ENCODE results near the gene NPTXR. TPM values are rescaled to one million over a fixed set of nuclear protein-coding genes. Genes with fewer than 3 reads are reported as not detected.

NPTXR gene
- total RNA-seq, 1 experiment from 2014 or later: 10.4 TPM

- 0 out of 2 replicates have a peak, but pooled peaks have one; percentile 59 for TF ChIP-seq E2F1 (CRISPR knock-in tag; IDR thresholded peaks at IDR 0.05)
- peak; percentile 70; the same call in 1 of the 2 replicates for TF ChIP-seq HMGXB4 (CRISPR knock-in tag; IDR thresholded peaks at IDR 0.05)
- no peak for TF ChIP-seq GRHL2 (CRISPR knock-in tag; IDR thresholded peaks at IDR 0.05; ENCODE audit: insufficient replicate concordance, severe bottlenecking)
These were observed 28.5 kb upstream of the NPTXR start, which contains the start of gene CBX6 (continued) for GRCh38 chr22:38872172-38872830.

GRCh38 chr22:38871360-38872171 is 27.7 kb upstream of the NPTXR start:
- Mint-ChIP-seq H3K27me3 (ENCODE audit: low read depth) (peaks cover 7% of the 10 kb centered on the region), H3K27ac (no peak overlapping the region), H3K4me1 (peaks cover 46% of the 10 kb centered on the region), H3K36me3 (peaks cover 13% of the 10 kb centered on the region; the same call in 1 of the 2 replicates), H3K9me3 (no peaks in the 10 kb centered on the region), H3K4me3 (peak overlapping the region; percentile 86)
- ChIA-PET CTCF (interaction anchor here (0.6 to 5.4 kb wide), 16 partner anchors 12 to 278 kb away, joined by 3 to 67 read pairs (median 10); partner anchors contain the start of gene NPTXR), POLR2A (interaction anchor here (0.5 to 1.0 kb wide), 2 partner anchors 68 to 281 kb away, joined by 3 read pairs; partner anchors contain the start of gene CBX7)
- ATAC-seq (peak; percentile 3; the same call in 1 of the 2 replicates), DNase-seq (ENCODE audit: low spot score) (no peak)
- TF ChIP-seq TEAD1 (CRISPR knock-in tag; IDR thresholded peaks at IDR 0.05): no peak
- no peak for TF ChIP-seq PRRX2 (CRISPR knock-in tag; IDR thresholded peaks at IDR 0.05)
- no peak for TF ChIP-seq AFF4 (CRISPR knock-in tag; IDR thresholded peaks at IDR 0.05; ENCODE audit: borderline replicate concordance)
- TF ChIP-seq MXD4 (CRISPR knock-in tag; IDR thresholded peaks at IDR 0.05; ENCODE audit: borderline replicate concordance): no peak
- no peak for TF ChIP-seq ERG (CRISPR knock-in tag; IDR thresholded peaks at IDR 0.05)
- no peak for TF ChIP-seq SOX15 (CRISPR knock-in tag; IDR thresholded peaks at IDR 0.05)
- no peak for TF ChIP-seq PRDM15 (CRISPR knock-in tag; IDR thresholded peaks at IDR 0.05)
- no peak for TF ChIP-seq MLX (CRISPR knock-in tag; IDR thresholded peaks at IDR 0.05)
- TF ChIP-seq CREB1 (CRISPR knock-in tag; IDR thresholded peaks at IDR 0.05): no peak
- no peak for TF ChIP-seq EMX1 (CRISPR knock-in tag; IDR thresholded peaks at IDR 0.05)
- TF ChIP-seq NFYB (CRISPR knock-in tag; conservative IDR thresholded peaks at IDR 0.05; ENCODE audit: low read depth): no peak
- no peak for TF ChIP-seq IRF2 (CRISPR knock-in tag; IDR thresholded peaks at IDR 0.05; ENCODE audit: borderline replicate concordance, low read depth)
- TF ChIP-seq E2F4 (CRISPR knock-in tag; IDR thresholded peaks at IDR 0.05; ENCODE audit: borderline replicate concordance, low read depth): no peak
- no peak for TF ChIP-seq ATF6 (CRISPR knock-in tag; IDR thresholded peaks at IDR 0.05)

All from WTC11 (cell line).